OCI-LY7 (cell line): ENCODE results near the gene CCSER2.

Experiments used
- EZH2phosphoT487 ChIP-seq: fragments of 200-600 bp; sonication (generic); IDR thresholded peaks from 2 replicates; pipeline ENCODE4 v1.6.1; 2018; ENCODE audit warnings: low read depth, borderline replicate concordance, mild to moderate bottlenecking, mixed run types, antibody characterized with exemption, low read length, moderate library complexity, mixed read lengths
- TF ChIP-seq, protein P1 (sequence below): fragments of 200-600 bp; sonication (generic); conservative IDR thresholded peaks from 2 replicates; pipeline ENCODE4 v1.5.1; 2014; ENCODE audit warnings: mild to moderate bottlenecking, antibody characterized with exemption, low read length, moderate library complexity, mixed read lengths

DNA sequence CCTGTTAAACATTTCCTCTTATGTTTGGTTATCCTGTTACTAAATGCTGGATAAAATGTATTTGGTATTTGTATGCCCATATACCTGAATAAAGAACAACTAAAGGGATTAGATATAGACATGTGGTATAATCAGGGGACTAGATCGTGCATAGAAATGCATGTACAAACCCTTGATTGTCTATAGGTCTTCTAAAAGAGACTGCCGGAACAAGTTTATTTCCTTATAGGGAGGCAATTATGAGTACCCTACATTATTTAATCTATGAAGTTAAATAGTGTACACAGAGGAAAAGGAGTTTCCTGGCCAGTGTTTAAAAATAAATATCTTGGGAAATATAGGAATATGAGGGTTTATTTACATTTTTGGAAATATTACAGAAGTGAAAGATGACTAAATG is 44.6 kb downstream of the CCSER2 start:
- TF ChIP-seq, protein P1, sequence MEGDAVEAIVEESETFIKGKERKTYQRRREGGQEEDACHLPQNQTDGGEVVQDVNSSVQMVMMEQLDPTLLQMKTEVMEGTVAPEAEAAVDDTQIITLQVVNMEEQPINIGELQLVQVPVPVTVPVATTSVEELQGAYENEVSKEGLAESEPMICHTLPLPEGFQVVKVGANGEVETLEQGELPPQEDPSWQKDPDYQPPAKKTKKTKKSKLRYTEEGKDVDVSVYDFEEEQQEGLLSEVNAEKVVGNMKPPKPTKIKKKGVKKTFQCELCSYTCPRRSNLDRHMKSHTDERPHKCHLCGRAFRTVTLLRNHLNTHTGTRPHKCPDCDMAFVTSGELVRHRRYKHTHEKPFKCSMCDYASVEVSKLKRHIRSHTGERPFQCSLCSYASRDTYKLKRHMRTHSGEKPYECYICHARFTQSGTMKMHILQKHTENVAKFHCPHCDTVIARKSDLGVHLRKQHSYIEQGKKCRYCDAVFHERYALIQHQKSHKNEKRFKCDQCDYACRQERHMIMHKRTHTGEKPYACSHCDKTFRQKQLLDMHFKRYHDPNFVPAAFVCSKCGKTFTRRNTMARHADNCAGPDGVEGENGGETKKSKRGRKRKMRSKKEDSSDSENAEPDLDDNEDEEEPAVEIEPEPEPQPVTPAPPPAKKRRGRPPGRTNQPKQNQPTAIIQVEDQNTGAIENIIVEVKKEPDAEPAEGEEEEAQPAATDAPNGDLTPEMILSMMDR: no peak
- no peak for TF ChIP-seq EZH2phosphoT487
